ENCODE measurements around the gene TTYH3.

- TF ChIP-seq EZH2phosphoT487 (IDR thresholded peaks at IDR 0.05; ENCODE audit: borderline replicate concordance, low read depth, low read length) (no peak), CTCF (conservative IDR thresholded peaks at IDR 0.05; ENCODE audit: low read length) (no peak)
Measured at GRCh38 chr7:2619116-2619515, 12.7 kb upstream of the TTYH3 start.

Measured in OCI-LY7 (cell line).